ACC112 (cell line): ENCODE data around the gene CPHXL2.

Source experiments
- H2AFZ ChIP-seq: fragments of 200-600 bp; sonication (generic); one replicate; pipeline ENCODE4 v1.6.0; 2017; ENCODE audit warnings: antibody characterized with exemption, low read length; ENCODE audit not compliant: unreplicated experiment
- H3K27ac ChIP-seq: fragments of 200-600 bp; sonication (generic); 2 replicates; pipeline ENCODE4 v1.5.1; 2014; ENCODE audit warnings: low read depth, mild to moderate bottlenecking, antibody characterized with exemption, low read length, moderate library complexity
- H3K27me3 ChIP-seq: fragments of 200-600 bp; sonication (generic); 2 replicates; pipeline ENCODE4 v1.6.1; 2014; ENCODE audit warnings: mild to moderate bottlenecking, antibody characterized with exemption, low read length, moderate library complexity, mixed read lengths; ENCODE audit not compliant: insufficient read depth
- H3K36me3 ChIP-seq: fragments of 200-600 bp; sonication (generic); 2 replicates; pipeline ENCODE4 v1.6.1; 2016; ENCODE audit warnings: mild to moderate bottlenecking, antibody characterized with exemption, low read length, moderate library complexity, mixed read lengths; ENCODE audit not compliant: insufficient read depth
- H3K4me1 ChIP-seq: fragments of 200-600 bp; sonication (generic); one replicate; pipeline ENCODE4 v1.6.1; 2016; ENCODE audit warnings: low read length, mixed read lengths; ENCODE audit not compliant: insufficient read depth, unreplicated experiment, control insufficient read depth
- H3K4me3 ChIP-seq: fragments of 200-600 bp; sonication (generic); 2 replicates; pipeline ENCODE4 v1.5.1; 2014; ENCODE audit warnings: mild to moderate bottlenecking, low read depth, low read length
- H3K79me2 ChIP-seq: fragments of 200-600 bp; sonication (generic); one replicate; pipeline ENCODE4 v1.6.0; 2016; ENCODE audit warnings: low read length; ENCODE audit not compliant: control insufficient read depth, unreplicated experiment, insufficient read depth

The CPHXL2 gene

DNA sequence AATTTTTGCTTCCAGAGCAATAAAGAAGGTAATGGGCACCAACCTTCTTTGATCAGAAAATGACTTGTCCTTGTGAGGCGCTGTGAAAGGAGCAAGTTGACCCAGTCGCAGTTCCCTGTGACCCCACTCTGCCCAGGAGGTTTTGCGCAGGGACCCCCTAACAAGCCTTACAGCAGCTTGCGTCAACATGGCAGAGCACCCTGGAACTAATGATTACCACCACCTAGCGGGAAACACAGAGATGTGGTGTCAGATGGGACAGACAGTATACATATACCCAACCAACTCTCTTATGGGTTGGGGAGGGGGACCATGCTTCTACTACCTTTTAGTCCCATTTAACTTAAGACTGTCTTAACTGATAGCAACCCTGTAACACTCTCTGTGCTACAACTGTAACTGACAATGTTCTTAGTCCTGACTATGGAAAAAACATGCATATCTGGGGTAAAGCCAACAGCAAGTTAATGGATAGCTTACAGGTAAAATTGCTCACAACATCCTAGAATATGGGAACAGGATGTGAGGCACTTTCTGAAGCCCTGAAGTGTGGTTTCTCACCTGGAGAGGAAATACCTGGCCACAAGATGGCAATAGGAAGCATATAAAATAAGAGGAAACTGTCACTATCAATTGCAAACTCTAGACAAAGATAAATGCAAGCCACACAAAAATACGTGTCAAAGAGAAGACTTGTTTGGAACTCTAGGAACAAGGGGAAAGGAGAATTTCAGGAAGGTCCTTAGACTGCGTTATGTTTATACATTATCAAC lies 32.4 kb downstream of the CPHXL2 start:
- Histone ChIP-seq H3K4me3 (no peak overlapping the region), H3K27me3 (no peaks in the 10 kb centered on the region), H3K36me3 (peaks cover 41% of the 10 kb centered on the region), H3K4me1 (peaks cover 7% of the 10 kb centered on the region), H3K79me2 (peaks cover 75% of the 10 kb centered on the region), H3K27ac (no peak overlapping the region), H2AFZ (no peak overlapping the region)

DNA sequence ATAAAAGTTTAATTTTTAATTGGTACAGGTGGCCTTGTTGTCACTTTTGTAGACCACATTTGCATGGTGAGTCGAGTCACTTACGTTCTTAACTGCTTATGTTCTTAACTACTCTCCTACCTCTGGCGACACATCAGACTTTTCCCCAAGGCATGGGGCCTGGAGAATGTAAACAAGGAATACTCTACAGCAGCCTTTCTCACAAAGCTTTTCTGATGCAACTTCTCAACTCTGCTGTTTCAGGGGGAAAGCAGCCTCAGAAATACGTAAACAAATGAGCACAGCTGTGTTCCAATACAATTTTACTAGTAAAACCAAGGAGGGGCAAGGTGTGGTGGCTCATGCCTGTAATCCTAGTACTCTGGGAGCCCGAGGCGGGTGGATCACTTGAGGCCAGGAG lies 36.2 kb downstream of the CPHXL2 start:
- peaks cover 58% of the 10 kb centered on the region for H3K36me3 ChIP-seq
- H3K4me3 ChIP-seq: no peak overlapping the region
- H3K27me3 ChIP-seq: no peaks in the 10 kb centered on the region
- H3K27ac ChIP-seq: no peak overlapping the region
- H3K79me2 ChIP-seq: peaks cover 46% of the 10 kb centered on the region
- no peak overlapping the region for H2AFZ ChIP-seq
- H3K4me1 ChIP-seq: no peaks in the 10 kb centered on the region

DNA sequence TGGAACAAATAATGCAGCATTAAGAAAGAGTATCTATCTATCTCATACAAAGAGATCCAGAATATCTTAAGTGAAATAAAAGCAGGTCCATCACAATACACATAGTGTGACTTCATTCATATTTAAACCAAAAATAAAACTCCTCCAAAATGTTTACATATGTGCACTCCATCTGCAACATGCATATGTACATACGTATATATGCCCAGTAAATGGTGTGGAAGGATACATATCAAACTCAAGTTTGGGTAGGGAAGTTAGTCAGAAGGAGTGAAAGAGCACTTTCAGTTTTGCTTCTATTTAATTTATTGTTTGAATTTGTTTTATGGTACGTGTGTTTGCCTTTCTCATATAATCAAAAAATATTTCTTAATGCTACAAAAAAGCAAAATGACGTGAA lies 41.8 kb downstream of the CPHXL2 start:
- Histone ChIP-seq H3K4me3 (no peak overlapping the region), H3K36me3 (peaks cover 68% of the 10 kb centered on the region)

DNA sequence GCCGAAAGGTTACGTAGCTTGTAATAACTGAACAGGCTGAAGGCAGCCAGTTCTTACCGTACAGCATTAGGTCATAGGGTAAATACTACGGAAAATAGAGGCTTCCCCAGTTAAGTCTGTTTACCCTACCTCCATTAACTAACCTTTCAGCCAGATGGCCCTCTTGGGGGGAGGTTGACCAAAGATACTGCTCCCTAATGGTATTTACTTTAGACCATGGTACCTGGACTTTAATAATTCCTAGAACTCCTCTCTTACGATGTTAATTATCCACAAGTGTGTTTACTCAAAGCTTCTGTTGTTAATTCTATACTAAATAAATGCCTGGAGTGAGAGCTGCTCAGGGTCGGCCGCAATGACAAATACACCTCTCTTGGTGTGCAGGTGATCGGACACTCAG lies 44.0 kb downstream of the CPHXL2 start:
- Histone ChIP-seq H3K36me3 (peaks cover 73% of the 10 kb centered on the region), H3K4me1 (peaks cover 4% of the 10 kb centered on the region), H2AFZ (no peak overlapping the region), H3K27me3 (no peaks in the 10 kb centered on the region), H3K79me2 (peaks cover 5% of the 10 kb centered on the region), H3K27ac (no peak overlapping the region), H3K4me3 (no peak overlapping the region)

More for the DNA sequence above, 41.8 kb downstream of the CPHXL2 start:
- Histone ChIP-seq H3K4me1 (no peaks in the 10 kb centered on the region), H2AFZ (no peak overlapping the region), H3K79me2 (peaks cover 5% of the 10 kb centered on the region), H3K27me3 (no peaks in the 10 kb centered on the region), H3K27ac (no peak overlapping the region)

DNA sequence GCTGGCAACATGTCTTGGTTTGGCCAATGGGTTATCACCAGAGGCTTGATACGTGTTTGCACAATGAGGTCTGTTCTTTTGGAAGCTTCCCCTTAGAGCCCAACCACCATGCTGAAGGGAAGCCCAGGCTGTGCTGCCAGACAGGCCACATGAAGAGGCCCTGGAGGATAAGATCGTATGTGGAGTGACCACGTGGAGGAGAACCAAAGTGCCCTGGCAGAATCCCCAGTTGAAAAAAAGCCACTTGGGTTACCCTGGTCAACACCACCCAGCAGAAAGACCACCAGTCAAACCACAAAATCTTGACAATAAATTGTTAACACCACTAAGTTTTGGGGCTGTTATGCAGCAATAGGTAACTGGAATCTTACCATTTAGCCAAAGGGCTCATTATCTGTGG lies 46.8 kb downstream of the CPHXL2 start:
- Histone ChIP-seq H3K79me2 (no peaks in the 10 kb centered on the region), H2AFZ (no peak overlapping the region), H3K27ac (no peak overlapping the region), H3K4me3 (no peak overlapping the region), H3K27me3 (no peaks in the 10 kb centered on the region), H3K4me1 (peaks cover 13% of the 10 kb centered on the region), H3K36me3 (peaks cover 78% of the 10 kb centered on the region)

DNA sequence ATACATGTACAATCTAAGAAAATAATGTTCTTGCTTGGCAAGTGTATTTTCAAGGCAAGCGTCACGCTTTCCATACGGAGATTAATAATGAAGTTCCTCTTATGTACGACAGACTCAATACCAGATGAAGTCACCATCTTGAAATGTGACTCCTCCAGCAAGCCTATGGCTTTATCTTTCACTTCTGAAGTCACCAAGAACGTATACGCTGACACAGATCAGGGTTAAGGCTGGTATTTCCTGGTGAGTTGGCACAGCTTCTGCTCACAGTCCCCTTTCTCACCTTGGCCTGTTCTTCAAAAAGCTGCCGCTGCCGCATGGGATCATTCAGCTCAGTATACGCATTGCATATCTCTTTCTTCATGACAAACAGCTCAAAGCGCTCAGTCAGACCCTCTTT lies 47.7 kb downstream of the CPHXL2 start:
- H2AFZ ChIP-seq: no peak overlapping the region
- H3K36me3 ChIP-seq: peaks cover 72% of the 10 kb centered on the region
- no peak overlapping the region for H3K4me3 ChIP-seq
- H3K27ac ChIP-seq: no peak overlapping the region
- no peaks in the 10 kb centered on the region for H3K27me3 ChIP-seq
- H3K4me1 ChIP-seq: peaks cover 19% of the 10 kb centered on the region
- H3K79me2 ChIP-seq: no peaks in the 10 kb centered on the region

DNA sequence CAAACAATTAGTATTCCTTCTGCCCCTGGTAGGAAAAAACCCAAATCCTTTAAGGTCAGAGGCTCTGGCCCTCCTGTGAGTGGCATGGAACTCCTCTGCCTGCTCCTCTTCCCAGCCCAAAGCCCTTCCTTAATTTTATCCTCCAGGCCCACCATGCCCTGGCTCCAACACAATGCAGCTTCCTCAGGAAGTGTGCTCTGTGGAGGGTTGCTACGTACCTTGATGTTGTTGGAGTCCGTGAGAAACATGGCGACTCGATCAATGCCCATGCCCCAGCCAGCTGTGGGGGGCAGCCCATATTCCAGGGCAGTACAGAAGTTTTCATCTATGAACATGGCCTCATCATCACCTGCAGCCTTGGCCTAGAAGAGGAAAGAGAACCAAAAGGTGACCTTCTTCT lies 48.5 kb downstream of the CPHXL2 start:
- Histone ChIP-seq H3K27me3 (no peaks in the 10 kb centered on the region), H3K79me2 (no peaks in the 10 kb centered on the region), H3K4me1 (peaks cover 19% of the 10 kb centered on the region), H3K36me3 (peaks cover 64% of the 10 kb centered on the region), H2AFZ (no peak overlapping the region), H3K27ac (0 out of 2 replicates have a peak overlapping the region, but pooled peaks have one; percentile 2), H3K4me3 (no peak overlapping the region)

DNA sequence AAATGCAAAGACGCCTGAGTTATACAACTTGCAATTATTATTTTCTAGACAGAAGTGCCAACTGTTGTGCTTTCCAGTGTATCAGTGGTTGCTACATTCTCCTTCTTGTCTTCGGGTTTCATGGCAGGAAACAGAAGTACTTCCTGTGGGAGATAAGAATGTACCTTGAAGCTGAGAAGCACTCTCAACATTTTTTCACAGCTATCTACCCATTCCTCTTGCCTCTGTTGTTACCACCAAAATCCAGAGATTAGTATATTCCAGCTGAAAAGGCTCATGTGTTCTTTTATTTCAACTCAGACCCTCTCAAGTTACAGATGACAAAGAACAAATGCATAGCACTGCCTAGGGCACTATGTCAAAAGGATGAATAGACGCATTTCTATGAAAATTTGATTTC lies 49.0 kb downstream of the CPHXL2 start:
- Histone ChIP-seq H3K36me3 (peaks cover 59% of the 10 kb centered on the region), H3K4me3 (no peak overlapping the region), H3K4me1 (peaks cover 19% of the 10 kb centered on the region), H3K79me2 (no peaks in the 10 kb centered on the region), H2AFZ (no peak overlapping the region), H3K27me3 (no peaks in the 10 kb centered on the region), H3K27ac (peak overlapping the region; percentile 2; the same call in 1 of the 2 replicates)

DNA sequence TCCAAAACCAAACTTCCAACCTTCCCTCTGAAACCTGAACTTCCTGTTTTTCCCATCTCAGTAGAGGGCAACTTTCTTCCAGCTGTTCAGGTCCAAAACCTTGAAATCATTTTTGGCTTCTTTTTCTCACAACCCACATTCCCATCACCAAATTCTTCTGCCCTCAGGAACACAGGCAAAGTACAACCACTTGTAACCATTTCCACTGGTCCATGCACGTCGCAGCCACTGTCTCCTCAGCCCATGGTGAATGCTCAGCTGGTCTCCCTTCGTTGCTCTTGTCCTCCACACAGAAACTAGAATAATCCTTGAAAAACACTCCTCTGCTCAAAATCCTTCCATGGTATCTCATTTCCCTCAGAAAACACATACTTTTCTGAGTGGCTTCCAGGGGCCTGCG lies 50.0 kb downstream of the CPHXL2 start:
- Histone ChIP-seq H3K27me3 (no peaks in the 10 kb centered on the region), H3K36me3 (peaks cover 52% of the 10 kb centered on the region), H3K79me2 (peaks cover 7% of the 10 kb centered on the region), H3K27ac (no peak overlapping the region), H3K4me3 (no peak overlapping the region), H3K4me1 (peaks cover 19% of the 10 kb centered on the region), H2AFZ (no peak overlapping the region)

DNA sequence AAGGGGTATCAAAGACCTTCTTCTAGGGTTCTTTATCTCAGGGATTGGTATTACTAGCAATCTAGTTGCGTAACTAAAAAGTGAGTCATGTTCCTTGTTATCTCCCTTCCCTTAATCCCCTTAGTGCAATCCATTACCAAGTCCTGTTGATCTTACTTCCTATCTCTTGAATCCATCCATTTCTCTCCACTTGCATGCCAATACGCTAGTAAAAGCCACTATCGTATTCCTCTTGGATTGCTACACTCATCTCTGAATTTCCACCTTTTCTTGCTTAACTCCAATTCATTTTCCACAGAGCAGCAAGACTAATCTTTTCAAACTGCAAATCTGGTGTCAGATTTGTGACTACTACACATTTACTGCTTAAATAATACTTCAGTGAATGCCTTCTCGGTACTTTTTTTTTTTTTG lies 51.9 kb downstream of the CPHXL2 start:
- H3K27ac ChIP-seq: peak overlapping the region; percentile 44
- H3K79me2 ChIP-seq: peaks cover 12% of the 10 kb centered on the region
- peaks cover 37% of the 10 kb centered on the region for H3K36me3 ChIP-seq

More for the DNA sequence above, 51.9 kb downstream of the CPHXL2 start:
- Histone ChIP-seq H3K4me1 (peaks cover 30% of the 10 kb centered on the region), H2AFZ (no peak overlapping the region), H3K27me3 (no peaks in the 10 kb centered on the region), H3K4me3 (no peak overlapping the region)
